Thoracic aorta (tissue), 2 donors: ENCODE results near the gene FILIP1. TPM values are rescaled to one million over a fixed set of nuclear protein-coding genes. Genes with fewer than 3 reads are reported as not detected.

Experiments
- ATAC-seq: fragments of 150-250 bp; one replicate; pipeline ENCODE4 v1.8.0; 2017; ENCODE audit warnings: low read depth; ENCODE audit not compliant: insufficient number of reproducible peaks, low FRiP score
- DNase-seq: peaks from one replicate; pipeline ENCODE4 v3.0.0-alpha.2; 2020; ENCODE audit warnings: low spot score
- H3K27ac ChIP-seq, 2 donors: fragments of 200-600 bp; sonication (generic); 1 replicate in 1 of 2; 2 replicates in 1 of 2; pipeline ENCODE4 v1.5.1; 2016; ENCODE audit warnings: mild to moderate bottlenecking in 2 of 2, moderate library complexity in 2 of 2
- H3K27me3 ChIP-seq: fragments of 200-600 bp; sonication (generic); replicated peaks from 2 replicates; pipeline ENCODE4 v1.6.0; 2016; ENCODE audit warnings: mild to moderate bottlenecking; ENCODE audit not compliant: insufficient read depth
- H3K36me3 ChIP-seq: fragments of 200-600 bp; sonication (generic); one replicate; pipeline ENCODE4 v1.5.1; 2016
- H3K4me1 ChIP-seq, 2 donors: fragments of 200-600 bp; sonication (generic); 1 replicate in 1 of 2; 2 replicates in 1 of 2; pipeline versions ENCODE4 v1.5.1 to v1.6.0; 2016; ENCODE audit warnings: low read depth in 2 of 2, mild to moderate bottlenecking in 1 of 2; ENCODE audit not compliant: control insufficient read depth in 1 of 2
- H3K4me3 ChIP-seq: fragments of 200-600 bp; sonication (generic); 2 replicates; pipeline ENCODE4 v1.5.1; 2016; ENCODE audit warnings: mild to moderate bottlenecking
- H3K9me3 ChIP-seq: fragments of 200-600 bp; sonication (generic); 2 replicates; pipeline ENCODE4 v1.5.1; 2016
- CTCF ChIP-seq: fragments of 200-600 bp; sonication (generic); IDR thresholded peaks from one replicate; pipeline ENCODE4 v1.5.1; 2019; ENCODE audit warnings: antibody characterized with exemption
- total RNA-seq, 2 donors: library from RNA; depleted of rRNA; stranded (reverse); fragments of >200 nt; gene quantifications; one replicate each; pipeline versions ENCODE4 v1.1.0 to v1.2.3, GENCODE V29; 2016

The FILIP1 gene
- total RNA-seq, 2 donors from 2014 or later: 23.4 to 43.8 TPM

- no peak overlapping the region for H3K4me3 ChIP-seq
- H3K4me1 ChIP-seq: peaks cover 14 to 42% of the 10 kb centered on the region in 2 donors
- H3K36me3 ChIP-seq: no peaks in the 10 kb centered on the region
- TF ChIP-seq CTCF: no peak
- no peaks in the 10 kb centered on the region for H3K9me3 ChIP-seq
- no peak for ATAC-seq
- no peaks in the 10 kb centered on the region for H3K27me3 ChIP-seq
- no peak for DNase-seq
- no peak overlapping the region for H3K27ac ChIP-seq
Measured at GRCh38 chr6:75337835-75338580, 155.6 kb downstream of the FILIP1 start.

- H3K4me3 ChIP-seq: peak overlapping the region; percentile 42
- ATAC-seq (peak; percentile 66), DNase-seq (no peak)
- H3K9me3 ChIP-seq: no peaks in the 10 kb centered on the region
- no peaks in the 10 kb centered on the region for H3K36me3 ChIP-seq
- H3K27ac ChIP-seq: peak overlapping the region; percentile 41 to 69
- H3K27me3 ChIP-seq: no peaks in the 10 kb centered on the region
- H3K4me1 ChIP-seq: peaks cover 14 to 42% of the 10 kb centered on the region in 2 donors
- no peak for TF ChIP-seq CTCF
Measured at GRCh38 chr6:75334266-75335040, 159.1 kb downstream of the FILIP1 start.

GRCh38 chr6:75333676-75334200 lies 159.9 kb downstream of the FILIP1 start:
- peak overlapping the region; percentile 41 to 69 for H3K27ac ChIP-seq
- no peaks in the 10 kb centered on the region for H3K9me3 ChIP-seq
- H3K27me3 ChIP-seq: no peaks in the 10 kb centered on the region
- no peak for TF ChIP-seq CTCF
- H3K36me3 ChIP-seq: no peaks in the 10 kb centered on the region
- H3K4me1 ChIP-seq: peaks cover 14 to 42% of the 10 kb centered on the region in 2 donors
- no peak for DNase-seq
- no peak for ATAC-seq
- no peak overlapping the region for H3K4me3 ChIP-seq

GRCh38 chr6:75331151-75331550 lies 162.4 kb downstream of the FILIP1 start:
- Histone ChIP-seq H3K36me3 (no peaks in the 10 kb centered on the region), H3K9me3 (no peaks in the 10 kb centered on the region), H3K27ac (no peak overlapping the region), H3K4me3 (no peak overlapping the region), H3K4me1 (peaks cover 13 to 29% of the 10 kb centered on the region in 2 donors), H3K27me3 (no peaks in the 10 kb centered on the region)
- no peak for DNase-seq
- TF ChIP-seq CTCF: no peak
- no peak for ATAC-seq

GRCh38 chr6:75329703-75330102 lies 163.9 kb downstream of the FILIP1 start:
- H3K27ac ChIP-seq: no peak overlapping the region
- H3K27me3 ChIP-seq: no peaks in the 10 kb centered on the region
- TF ChIP-seq CTCF: no peak
- H3K36me3 ChIP-seq: no peaks in the 10 kb centered on the region
- peaks cover 3 to 15% of the 10 kb centered on the region in 2 donors for H3K4me1 ChIP-seq
- no peak for ATAC-seq
- H3K4me3 ChIP-seq: no peak overlapping the region
- DNase-seq: no peak
- no peaks in the 10 kb centered on the region for H3K9me3 ChIP-seq
